IPS-20b (cell line): Measurements from ENCODE around the gene RUVBL1.

Experiments
- H3K27ac ChIP-seq: one replicate; pipeline ENCODE4 v1.5.1; 2013; ENCODE audit warnings: low read length
- H3K27me3 ChIP-seq: 2 replicates; pipeline ENCODE4 v1.6.1; 2013; ENCODE audit warnings: mild to moderate bottlenecking, low read length, inconsistent platforms; ENCODE audit not compliant: insufficient read depth
- H3K36me3 ChIP-seq: 2 replicates; pipeline ENCODE4 v1.6.1; 2013; ENCODE audit warnings: low read depth, mild to moderate bottlenecking, inconsistent platforms, low read length, moderate library complexity; ENCODE audit not compliant: insufficient read depth
- H3K4me1 ChIP-seq: 2 replicates; pipeline ENCODE4 v1.6.1; 2013; ENCODE audit warnings: mild to moderate bottlenecking, control low read depth, inconsistent platforms, low read length, moderate library complexity; ENCODE audit not compliant: insufficient read depth
- H3K4me3 ChIP-seq: 2 replicates; pipeline ENCODE4 v1.5.1; 2013; ENCODE audit warnings: mild to moderate bottlenecking, low read length, inconsistent platforms
- H3K9ac ChIP-seq: 2 replicates; pipeline ENCODE4 v1.6.1; 2013; ENCODE audit warnings: low read depth, mild to moderate bottlenecking, inconsistent platforms, low read length, moderate library complexity
- H3K9me3 ChIP-seq: 2 replicates; pipeline ENCODE4 v1.6.1; 2013; ENCODE audit warnings: mild to moderate bottlenecking, low read depth, low read length, inconsistent platforms; ENCODE audit not compliant: insufficient read depth

The RUVBL1 gene

GRCh38 chr3:128080323-128081080 is 43.1 kb downstream of the RUVBL1 start:
- Histone ChIP-seq H3K4me3 (no peak overlapping the region), H3K27ac (no peak overlapping the region), H3K36me3 (peaks cover 67% of the 10 kb centered on the region), H3K4me1 (peaks cover 3% of the 10 kb centered on the region; the same call in 1 of the 2 replicates), H3K9ac (no peak overlapping the region), H3K27me3 (peaks cover 26% of the 10 kb centered on the region), H3K9me3 (no peaks in the 10 kb centered on the region)

GRCh38 chr3:128079823-128080222 is 43.8 kb downstream of the RUVBL1 start:
- Histone ChIP-seq H3K36me3 (peaks cover 61% of the 10 kb centered on the region), H3K4me3 (no peak overlapping the region), H3K9ac (no peak overlapping the region), H3K4me1 (peaks cover 5% of the 10 kb centered on the region; the same call in 1 of the 2 replicates), H3K9me3 (no peaks in the 10 kb centered on the region), H3K27ac (no peak overlapping the region), H3K27me3 (peaks cover 26% of the 10 kb centered on the region)

GRCh38 chr3:128078875-128079274 is 44.7 kb downstream of the RUVBL1 start:
- Histone ChIP-seq H3K9me3 (no peaks in the 10 kb centered on the region), H3K4me3 (no peak overlapping the region), H3K4me1 (peaks cover 6% of the 10 kb centered on the region; the same call in 1 of the 2 replicates), H3K27me3 (peaks cover 26% of the 10 kb centered on the region), H3K27ac (no peak overlapping the region), H3K36me3 (peaks cover 51% of the 10 kb centered on the region), H3K9ac (no peak overlapping the region)

GRCh38 chr3:128078322-128078721 is 45.3 kb downstream of the RUVBL1 start:
- Histone ChIP-seq H3K4me3 (no peak overlapping the region), H3K36me3 (peaks cover 46% of the 10 kb centered on the region), H3K27ac (no peak overlapping the region), H3K9me3 (no peaks in the 10 kb centered on the region), H3K9ac (no peak overlapping the region), H3K27me3 (peaks cover 26% of the 10 kb centered on the region), H3K4me1 (peaks cover 6% of the 10 kb centered on the region; the same call in 1 of the 2 replicates)

- no peak overlapping the region for H3K27ac ChIP-seq
- peaks cover 6% of the 10 kb centered on the region; the same call in 1 of the 2 replicates for H3K4me1 ChIP-seq
- no peaks in the 10 kb centered on the region for H3K9me3 ChIP-seq
- no peak overlapping the region; the same call in 1 of the 2 replicates for H3K4me3 ChIP-seq
- no peak overlapping the region for H3K9ac ChIP-seq
- H3K27me3 ChIP-seq, result peaks cover 26% of the 10 kb centered on the region
- peaks cover 43% of the 10 kb centered on the region for H3K36me3 ChIP-seq
These were observed 45.9 kb downstream of the RUVBL1 start for GRCh38 chr3:128077665-128078064.

- peaks cover 26% of the 10 kb centered on the region for H3K27me3 ChIP-seq
- peaks cover 43% of the 10 kb centered on the region for H3K36me3 ChIP-seq
- H3K9ac ChIP-seq, result no peak overlapping the region
- peaks cover 6% of the 10 kb centered on the region; the same call in 1 of the 2 replicates for H3K4me1 ChIP-seq
- H3K4me3 ChIP-seq, result peak overlapping the region; percentile 47; the same call in 1 of the 2 replicates
- no peak overlapping the region for H3K27ac ChIP-seq
- no peaks in the 10 kb centered on the region for H3K9me3 ChIP-seq
These were observed 46.4 kb downstream of the RUVBL1 start for GRCh38 chr3:128077202-128077624.

- Histone ChIP-seq H3K4me1 (peaks cover 6% of the 10 kb centered on the region; the same call in 1 of the 2 replicates), H3K27ac (no peak overlapping the region), H3K9ac (no peak overlapping the region), H3K9me3 (no peaks in the 10 kb centered on the region), H3K27me3 (peaks cover 26% of the 10 kb centered on the region), H3K36me3 (peaks cover 43% of the 10 kb centered on the region), H3K4me3 (peak overlapping the region; percentile 83)
These were observed 47.0 kb downstream of the RUVBL1 start for GRCh38 chr3:128076483-128077201.

GRCh38 chr3:128075522-128076482 is 47.8 kb downstream of the RUVBL1 start:
- Histone ChIP-seq H3K27ac (no peak overlapping the region), H3K4me1 (peaks cover 6% of the 10 kb centered on the region; the same call in 1 of the 2 replicates), H3K27me3 (peaks cover 26% of the 10 kb centered on the region), H3K36me3 (peaks cover 43% of the 10 kb centered on the region), H3K9me3 (no peaks in the 10 kb centered on the region), H3K9ac (peak overlapping the region; percentile 65; the same call in 1 of the 2 replicates), H3K4me3 (peak overlapping the region; percentile 83)

- H3K4me3 ChIP-seq, result peak overlapping the region; percentile 83
- peaks cover 26% of the 10 kb centered on the region for H3K27me3 ChIP-seq
- H3K36me3 ChIP-seq, result peaks cover 43% of the 10 kb centered on the region
- H3K9ac ChIP-seq, result peak overlapping the region; percentile 65; the same call in 1 of the 2 replicates
- peaks cover 6% of the 10 kb centered on the region; the same call in 1 of the 2 replicates for H3K4me1 ChIP-seq
- H3K9me3 ChIP-seq, result no peaks in the 10 kb centered on the region
- no peak overlapping the region for H3K27ac ChIP-seq
These were observed 48.6 kb downstream of the RUVBL1 start for GRCh38 chr3:128074851-128075521.

- Histone ChIP-seq H3K36me3 (peaks cover 43% of the 10 kb centered on the region), H3K27me3 (peaks cover 26% of the 10 kb centered on the region), H3K4me1 (peaks cover 6% of the 10 kb centered on the region; the same call in 1 of the 2 replicates), H3K9ac (no peak overlapping the region), H3K9me3 (no peaks in the 10 kb centered on the region), H3K4me3 (no peak overlapping the region), H3K27ac (no peak overlapping the region)
These were observed 49.8 kb downstream of the RUVBL1 start for GRCh38 chr3:128073807-128074206.
